Neural cell (in vitro differentiated cells): ENCODE measurements around the gene MDN1. TPM values are rescaled to one million over a fixed set of nuclear protein-coding genes. Genes with fewer than 3 reads are reported as not detected.

Experiments used
- H2AFZ ChIP-seq: fragments of 200-600, 300-800 bp; sonication (generic), shearing (Covaris generic); 2 replicates; pipeline ENCODE4 v1.6.0; 2014; ENCODE audit warnings: low read depth, mild to moderate bottlenecking, antibody characterized with exemption, low read length, moderate library complexity
- H3F3A ChIP-seq: fragments of 200-600 bp; shearing (Covaris generic); 2 replicates; pipeline ENCODE4 v1.6.1; 2016; ENCODE audit warnings: mild to moderate bottlenecking, moderate library complexity, mixed read lengths, antibody characterized with exemption, low read length; ENCODE audit not compliant: insufficient read depth, poor library complexity, severe bottlenecking
- H3K27ac ChIP-seq: fragments of 200-600, 300-800 bp; sonication (generic), shearing (Covaris generic); 2 replicates; pipeline ENCODE4 v1.5.1; 2014; ENCODE audit warnings: mild to moderate bottlenecking, low read length, moderate library complexity
- H3K27me3 ChIP-seq: fragments of 300-800, 200-600 bp; sonication (generic), shearing (Covaris generic); 2 replicates; pipeline ENCODE4 v1.6.0; 2014; ENCODE audit warnings: mild to moderate bottlenecking, low read depth, low read length, moderate library complexity; ENCODE audit not compliant: insufficient read depth
- H3K36me3 ChIP-seq: fragments of 300-800, 200-600 bp; sonication (generic), shearing (Covaris generic); 2 replicates; pipeline ENCODE4 v1.5.1; 2014; ENCODE audit warnings: mild to moderate bottlenecking, antibody characterized with exemption, low read length, moderate library complexity; ENCODE audit not compliant: insufficient read depth
- H3K4me2 ChIP-seq: fragments of 300-800, 200-600 bp; sonication (generic), shearing (Covaris generic); 2 replicates; pipeline ENCODE4 v1.6.0; 2014; ENCODE audit warnings: mild to moderate bottlenecking, low read length
- H3K4me3 ChIP-seq: fragments of 300-800, 200-600 bp; sonication (generic), shearing (Covaris generic); 2 replicates; pipeline ENCODE4 v1.5.1; 2014; ENCODE audit warnings: mild to moderate bottlenecking, low read length, moderate library complexity
- H3K79me2 ChIP-seq: fragments of 200-600 bp; shearing (Covaris generic); replicated peaks from 2 replicates; pipeline ENCODE4 v1.6.0; 2014; ENCODE audit warnings: mild to moderate bottlenecking, low read length, moderate library complexity; ENCODE audit not compliant: insufficient read depth
- H3K9ac ChIP-seq: fragments of 300-800, 200-600 bp; sonication (generic), shearing (Covaris generic); 2 replicates; pipeline ENCODE4 v1.6.1; 2016; ENCODE audit warnings: mild to moderate bottlenecking, low read length, mixed read lengths
- H3K9me2 ChIP-seq: fragments of 200-600 bp; shearing (Covaris generic); 2 replicates; pipeline ENCODE4 v1.6.1; 2016; ENCODE audit warnings: mild to moderate bottlenecking, low read length, mixed read lengths; ENCODE audit not compliant: insufficient read depth
- H3K9me3 ChIP-seq: fragments of 200-600, 300-800 bp; sonication (generic), shearing (Covaris generic); 2 replicates; pipeline ENCODE4 v1.6.1; 2016; ENCODE audit warnings: mild to moderate bottlenecking, mixed run types, low read length, moderate library complexity, mixed read lengths
- H4K20me1 ChIP-seq: fragments of 200-600 bp; shearing (Covaris generic); 2 replicates; pipeline ENCODE4 v1.6.1; 2016; ENCODE audit warnings: mild to moderate bottlenecking, mixed run types; ENCODE audit not compliant: insufficient read depth
- EP300 ChIP-seq: fragments of 450-650 bp; conservative IDR thresholded peaks from 2 replicates; pipeline ENCODE4 v1.6.1; 2014; ENCODE audit warnings: antibody characterized with exemption, mild to moderate bottlenecking, moderate library complexity; ENCODE audit not compliant: poor library complexity, severe bottlenecking
- EZH2 ChIP-seq: fragments of 200-600, 300-800 bp; shearing (Covaris generic), sonication (generic); IDR thresholded peaks from 2 replicates; pipeline ENCODE4 v1.6.1; 2014; ENCODE audit warnings: antibody characterized with exemption, low read length, borderline replicate concordance, mild to moderate bottlenecking; ENCODE audit not compliant: insufficient read depth, poor library complexity, severe bottlenecking
- MXI1 ChIP-seq: fragments of 450-650 bp; conservative IDR thresholded peaks from 2 replicates; pipeline ENCODE4 v1.6.1; 2014; ENCODE audit warnings: antibody characterized with exemption, mild to moderate bottlenecking; ENCODE audit not compliant: poor library complexity, severe bottlenecking
- POLR2AphosphoS5 ChIP-seq: IDR thresholded peaks from 2 replicates; pipeline ENCODE4 v1.6.1; 2012
- RAD21 ChIP-seq: fragments of 450-650 bp; conservative IDR thresholded peaks from 2 replicates; pipeline ENCODE4 v1.6.1; 2014; ENCODE audit warnings: antibody characterized with exemption, mild to moderate bottlenecking, moderate library complexity
- REST ChIP-seq: IDR thresholded peaks from 2 replicates; pipeline ENCODE4 v1.6.1; 2012; ENCODE audit warnings: borderline replicate concordance
- SMC3 ChIP-seq: fragments of 450-650 bp; conservative IDR thresholded peaks from 2 replicates; pipeline ENCODE4 v1.6.1; 2014; ENCODE audit warnings: antibody characterized with exemption, mild to moderate bottlenecking, moderate library complexity; ENCODE audit not compliant: poor library complexity
- TAF1 ChIP-seq: IDR thresholded peaks from 2 replicates; pipeline ENCODE4 v1.6.1; 2012; ENCODE audit warnings: low read depth
- polyA plus RNA-seq: library from polyadenylated mRNA; depleted of rRNA; stranded (reverse); fragments of >200 nt; gene quantifications from 2 replicates; pipeline ENCODE4 v1.2.3, GENCODE V29; 2014
- TF ChIP-seq, protein P1 (sequence below): fragments of 450-650 bp; IDR thresholded peaks from 2 replicates; pipeline ENCODE4 v1.5.1; 2014; ENCODE audit warnings: antibody characterized with exemption, mild to moderate bottlenecking, moderate library complexity; ENCODE audit not compliant: poor library complexity, severe bottlenecking

Gene MDN1
- polyA plus RNA-seq, 1 donor from 2014 or later: 17.8 TPM

GRCh38 chr6:89836639-89837222 lies 17.1 kb upstream of the MDN1 start:
- H2AFZ ChIP-seq: no peak overlapping the region
- H3F3A ChIP-seq: no peaks in the 10 kb centered on the region
- no peaks in the 10 kb centered on the region for H3K27me3 ChIP-seq
- no peak overlapping the region for H3K9ac ChIP-seq
- H3K9me2 ChIP-seq: no peaks in the 10 kb centered on the region
- H3K9me3 ChIP-seq: no peaks in the 10 kb centered on the region
- H3K4me3 ChIP-seq: no peak overlapping the region
- H3K36me3 ChIP-seq: no peaks in the 10 kb centered on the region
- no peaks in the 10 kb centered on the region for H4K20me1 ChIP-seq
- H3K4me2 ChIP-seq: no peak overlapping the region
- H3K79me2 ChIP-seq: peaks cover 8% of the 10 kb centered on the region
- no peak for TF ChIP-seq MXI1
- TF ChIP-seq REST: no peak
- no peak for TF ChIP-seq SMC3
- TF ChIP-seq EP300: no peak
- no peak for TF ChIP-seq RAD21
- no peak for TF ChIP-seq TAF1
- no peak for TF ChIP-seq POLR2AphosphoS5
- TF ChIP-seq, protein P1, sequence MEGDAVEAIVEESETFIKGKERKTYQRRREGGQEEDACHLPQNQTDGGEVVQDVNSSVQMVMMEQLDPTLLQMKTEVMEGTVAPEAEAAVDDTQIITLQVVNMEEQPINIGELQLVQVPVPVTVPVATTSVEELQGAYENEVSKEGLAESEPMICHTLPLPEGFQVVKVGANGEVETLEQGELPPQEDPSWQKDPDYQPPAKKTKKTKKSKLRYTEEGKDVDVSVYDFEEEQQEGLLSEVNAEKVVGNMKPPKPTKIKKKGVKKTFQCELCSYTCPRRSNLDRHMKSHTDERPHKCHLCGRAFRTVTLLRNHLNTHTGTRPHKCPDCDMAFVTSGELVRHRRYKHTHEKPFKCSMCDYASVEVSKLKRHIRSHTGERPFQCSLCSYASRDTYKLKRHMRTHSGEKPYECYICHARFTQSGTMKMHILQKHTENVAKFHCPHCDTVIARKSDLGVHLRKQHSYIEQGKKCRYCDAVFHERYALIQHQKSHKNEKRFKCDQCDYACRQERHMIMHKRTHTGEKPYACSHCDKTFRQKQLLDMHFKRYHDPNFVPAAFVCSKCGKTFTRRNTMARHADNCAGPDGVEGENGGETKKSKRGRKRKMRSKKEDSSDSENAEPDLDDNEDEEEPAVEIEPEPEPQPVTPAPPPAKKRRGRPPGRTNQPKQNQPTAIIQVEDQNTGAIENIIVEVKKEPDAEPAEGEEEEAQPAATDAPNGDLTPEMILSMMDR: no peak
- TF ChIP-seq EZH2: no peak
- H3K27ac ChIP-seq: no peak overlapping the region

GRCh38 chr6:89834884-89835792 lies 15.5 kb upstream of the MDN1 start:
- Histone ChIP-seq H3K36me3 (no peaks in the 10 kb centered on the region), H3K9me2 (no peaks in the 10 kb centered on the region), H3K4me2 (no peak overlapping the region), H3K9ac (no peak overlapping the region), H3K27ac (no peak overlapping the region), H4K20me1 (no peaks in the 10 kb centered on the region), H3K9me3 (no peaks in the 10 kb centered on the region), H2AFZ (no peak overlapping the region), H3K27me3 (no peaks in the 10 kb centered on the region), H3K4me3 (no peak overlapping the region), H3K79me2 (peaks cover 21% of the 10 kb centered on the region), H3F3A (no peaks in the 10 kb centered on the region)
- TF ChIP-seq EP300 (no peak), MXI1 (no peak), SMC3 (no peak), REST (no peak), POLR2AphosphoS5 (no peak), TAF1 (no peak), EZH2 (no peak)
